Neural cell (in vitro differentiated cells): ENCODE data around the gene SMIM13. TPM values are rescaled to one million over a fixed set of nuclear protein-coding genes. Genes with fewer than 3 reads are reported as not detected.

Experiments
- H2AFZ ChIP-seq: fragments of 200-600, 300-800 bp; sonication (generic), shearing (Covaris generic); 2 replicates; pipeline ENCODE4 v1.6.0; 2014; ENCODE audit warnings: low read depth, mild to moderate bottlenecking, antibody characterized with exemption, low read length, moderate library complexity
- H3F3A ChIP-seq: fragments of 200-600 bp; shearing (Covaris generic); 2 replicates; pipeline ENCODE4 v1.6.1; 2016; ENCODE audit warnings: mild to moderate bottlenecking, moderate library complexity, mixed read lengths, antibody characterized with exemption, low read length; ENCODE audit not compliant: insufficient read depth, poor library complexity, severe bottlenecking
- H3K27ac ChIP-seq: fragments of 200-600, 300-800 bp; sonication (generic), shearing (Covaris generic); 2 replicates; pipeline ENCODE4 v1.5.1; 2014; ENCODE audit warnings: mild to moderate bottlenecking, low read length, moderate library complexity
- H3K27me3 ChIP-seq: fragments of 300-800, 200-600 bp; sonication (generic), shearing (Covaris generic); 2 replicates; pipeline ENCODE4 v1.6.0; 2014; ENCODE audit warnings: mild to moderate bottlenecking, low read depth, low read length, moderate library complexity; ENCODE audit not compliant: insufficient read depth
- H3K36me3 ChIP-seq: fragments of 300-800, 200-600 bp; sonication (generic), shearing (Covaris generic); 2 replicates; pipeline ENCODE4 v1.5.1; 2014; ENCODE audit warnings: mild to moderate bottlenecking, antibody characterized with exemption, low read length, moderate library complexity; ENCODE audit not compliant: insufficient read depth
- H3K4me2 ChIP-seq: fragments of 300-800, 200-600 bp; sonication (generic), shearing (Covaris generic); 2 replicates; pipeline ENCODE4 v1.6.0; 2014; ENCODE audit warnings: mild to moderate bottlenecking, low read length
- H3K4me3 ChIP-seq: fragments of 300-800, 200-600 bp; sonication (generic), shearing (Covaris generic); 2 replicates; pipeline ENCODE4 v1.5.1; 2014; ENCODE audit warnings: mild to moderate bottlenecking, low read length, moderate library complexity
- H3K79me2 ChIP-seq: fragments of 200-600 bp; shearing (Covaris generic); replicated peaks from 2 replicates; pipeline ENCODE4 v1.6.0; 2014; ENCODE audit warnings: mild to moderate bottlenecking, low read length, moderate library complexity; ENCODE audit not compliant: insufficient read depth
- H3K9ac ChIP-seq: fragments of 300-800, 200-600 bp; sonication (generic), shearing (Covaris generic); 2 replicates; pipeline ENCODE4 v1.6.1; 2016; ENCODE audit warnings: mild to moderate bottlenecking, low read length, mixed read lengths
- H3K9me2 ChIP-seq: fragments of 200-600 bp; shearing (Covaris generic); 2 replicates; pipeline ENCODE4 v1.6.1; 2016; ENCODE audit warnings: mild to moderate bottlenecking, low read length, mixed read lengths; ENCODE audit not compliant: insufficient read depth
- H3K9me3 ChIP-seq: fragments of 200-600, 300-800 bp; sonication (generic), shearing (Covaris generic); 2 replicates; pipeline ENCODE4 v1.6.1; 2016; ENCODE audit warnings: mild to moderate bottlenecking, mixed run types, low read length, moderate library complexity, mixed read lengths
- H4K20me1 ChIP-seq: fragments of 200-600 bp; shearing (Covaris generic); 2 replicates; pipeline ENCODE4 v1.6.1; 2016; ENCODE audit warnings: mild to moderate bottlenecking, mixed run types; ENCODE audit not compliant: insufficient read depth
- EP300 ChIP-seq: fragments of 450-650 bp; conservative IDR thresholded peaks from 2 replicates; pipeline ENCODE4 v1.6.1; 2014; ENCODE audit warnings: antibody characterized with exemption, mild to moderate bottlenecking, moderate library complexity; ENCODE audit not compliant: poor library complexity, severe bottlenecking
- EZH2 ChIP-seq: fragments of 200-600, 300-800 bp; shearing (Covaris generic), sonication (generic); IDR thresholded peaks from 2 replicates; pipeline ENCODE4 v1.6.1; 2014; ENCODE audit warnings: antibody characterized with exemption, low read length, borderline replicate concordance, mild to moderate bottlenecking; ENCODE audit not compliant: insufficient read depth, poor library complexity, severe bottlenecking
- MXI1 ChIP-seq: fragments of 450-650 bp; conservative IDR thresholded peaks from 2 replicates; pipeline ENCODE4 v1.6.1; 2014; ENCODE audit warnings: antibody characterized with exemption, mild to moderate bottlenecking; ENCODE audit not compliant: poor library complexity, severe bottlenecking
- POLR2AphosphoS5 ChIP-seq: IDR thresholded peaks from 2 replicates; pipeline ENCODE4 v1.6.1; 2012
- RAD21 ChIP-seq: fragments of 450-650 bp; conservative IDR thresholded peaks from 2 replicates; pipeline ENCODE4 v1.6.1; 2014; ENCODE audit warnings: antibody characterized with exemption, mild to moderate bottlenecking, moderate library complexity
- SMC3 ChIP-seq: fragments of 450-650 bp; conservative IDR thresholded peaks from 2 replicates; pipeline ENCODE4 v1.6.1; 2014; ENCODE audit warnings: antibody characterized with exemption, mild to moderate bottlenecking, moderate library complexity; ENCODE audit not compliant: poor library complexity
- TAF1 ChIP-seq: IDR thresholded peaks from 2 replicates; pipeline ENCODE4 v1.6.1; 2012; ENCODE audit warnings: low read depth
- polyA plus RNA-seq: library from polyadenylated mRNA; depleted of rRNA; stranded (reverse); fragments of >200 nt; gene quantifications from 2 replicates; pipeline ENCODE4 v1.2.3, GENCODE V29; 2014
- TF ChIP-seq, protein P1 (sequence below): IDR thresholded peaks from 2 replicates; pipeline ENCODE4 v1.6.1; 2012; ENCODE audit warnings: borderline replicate concordance
- TF ChIP-seq, protein P2 (sequence below): fragments of 450-650 bp; IDR thresholded peaks from 2 replicates; pipeline ENCODE4 v1.5.1; 2014; ENCODE audit warnings: antibody characterized with exemption, mild to moderate bottlenecking, moderate library complexity; ENCODE audit not compliant: poor library complexity, severe bottlenecking

SMIM13 gene
- polyA plus RNA-seq, 1 donor from 2014 or later, result 51.0 TPM

DNA sequence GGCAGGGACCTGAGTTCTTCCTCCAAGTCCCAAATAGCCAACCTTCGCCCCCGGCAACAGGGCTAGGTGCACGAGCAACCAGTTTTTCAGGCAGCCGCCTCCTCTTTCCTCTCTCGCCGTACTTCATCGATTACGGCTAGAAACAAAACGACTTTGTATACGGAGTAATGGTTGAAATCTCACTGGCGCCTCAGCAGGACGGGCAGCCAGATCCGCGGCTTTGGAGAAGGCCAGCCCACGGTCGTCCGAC is 333 bp upstream of the SMIM13 start:
- TF ChIP-seq POLR2AphosphoS5 (no peak), MXI1 (peak; percentile 13)
- no peaks in the 10 kb centered on the region for H3K9me2 ChIP-seq
- no peaks in the 10 kb centered on the region for H3K9me3 ChIP-seq
- peak overlapping the region; percentile 93 for H3K9ac ChIP-seq
- no peaks in the 10 kb centered on the region for H3K36me3 ChIP-seq
- no peaks in the 10 kb centered on the region for H4K20me1 ChIP-seq
- H3K4me2 ChIP-seq, result peak overlapping the region; percentile 40
- peak overlapping the region; percentile 79 for H3K27ac ChIP-seq
- H3K79me2 ChIP-seq, result peaks cover 24% of the 10 kb centered on the region
- H3F3A ChIP-seq, result peaks cover 9% of the 10 kb centered on the region
- H2AFZ ChIP-seq, result peak overlapping the region; percentile 92
- H3K4me3 ChIP-seq, result peak overlapping the region; percentile 97
- H3K27me3 ChIP-seq, result no peaks in the 10 kb centered on the region

DNA sequence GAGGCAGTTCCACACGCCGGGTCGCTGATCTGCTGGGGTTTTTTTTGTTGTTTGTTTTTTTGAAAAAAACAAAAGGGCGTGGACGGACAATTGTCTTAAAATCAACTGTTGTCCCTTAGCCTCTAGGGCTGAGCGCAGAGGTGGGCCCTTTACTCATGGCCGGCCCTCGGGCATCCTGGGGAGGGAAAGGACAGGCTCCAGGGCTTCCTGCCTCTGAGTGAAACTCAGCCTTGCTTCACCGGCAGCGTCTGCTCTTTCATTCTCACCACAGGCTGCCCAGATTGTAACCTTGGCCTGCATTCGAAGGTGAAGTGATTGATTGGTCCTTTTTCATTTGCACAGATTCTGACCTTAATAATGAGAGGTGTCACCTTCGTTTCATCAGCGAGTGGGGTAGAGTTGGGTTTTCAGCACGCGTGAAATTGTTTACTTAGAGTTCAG is 797 bp downstream of the SMIM13 start:
- Histone ChIP-seq H3K27me3 (no peaks in the 10 kb centered on the region), H3K9me2 (no peaks in the 10 kb centered on the region), H3K79me2 (peaks cover 24% of the 10 kb centered on the region), H3K4me2 (peak overlapping the region; percentile 96), H3K9me3 (no peaks in the 10 kb centered on the region), H3F3A (peaks cover 9% of the 10 kb centered on the region), H4K20me1 (no peaks in the 10 kb centered on the region), H2AFZ (peak overlapping the region; percentile 46), H3K4me3 (peak overlapping the region; percentile 97), H3K9ac (peak overlapping the region; percentile 93), H3K36me3 (no peaks in the 10 kb centered on the region), H3K27ac (peak overlapping the region; percentile 48)
- TF ChIP-seq, protein P1, sequence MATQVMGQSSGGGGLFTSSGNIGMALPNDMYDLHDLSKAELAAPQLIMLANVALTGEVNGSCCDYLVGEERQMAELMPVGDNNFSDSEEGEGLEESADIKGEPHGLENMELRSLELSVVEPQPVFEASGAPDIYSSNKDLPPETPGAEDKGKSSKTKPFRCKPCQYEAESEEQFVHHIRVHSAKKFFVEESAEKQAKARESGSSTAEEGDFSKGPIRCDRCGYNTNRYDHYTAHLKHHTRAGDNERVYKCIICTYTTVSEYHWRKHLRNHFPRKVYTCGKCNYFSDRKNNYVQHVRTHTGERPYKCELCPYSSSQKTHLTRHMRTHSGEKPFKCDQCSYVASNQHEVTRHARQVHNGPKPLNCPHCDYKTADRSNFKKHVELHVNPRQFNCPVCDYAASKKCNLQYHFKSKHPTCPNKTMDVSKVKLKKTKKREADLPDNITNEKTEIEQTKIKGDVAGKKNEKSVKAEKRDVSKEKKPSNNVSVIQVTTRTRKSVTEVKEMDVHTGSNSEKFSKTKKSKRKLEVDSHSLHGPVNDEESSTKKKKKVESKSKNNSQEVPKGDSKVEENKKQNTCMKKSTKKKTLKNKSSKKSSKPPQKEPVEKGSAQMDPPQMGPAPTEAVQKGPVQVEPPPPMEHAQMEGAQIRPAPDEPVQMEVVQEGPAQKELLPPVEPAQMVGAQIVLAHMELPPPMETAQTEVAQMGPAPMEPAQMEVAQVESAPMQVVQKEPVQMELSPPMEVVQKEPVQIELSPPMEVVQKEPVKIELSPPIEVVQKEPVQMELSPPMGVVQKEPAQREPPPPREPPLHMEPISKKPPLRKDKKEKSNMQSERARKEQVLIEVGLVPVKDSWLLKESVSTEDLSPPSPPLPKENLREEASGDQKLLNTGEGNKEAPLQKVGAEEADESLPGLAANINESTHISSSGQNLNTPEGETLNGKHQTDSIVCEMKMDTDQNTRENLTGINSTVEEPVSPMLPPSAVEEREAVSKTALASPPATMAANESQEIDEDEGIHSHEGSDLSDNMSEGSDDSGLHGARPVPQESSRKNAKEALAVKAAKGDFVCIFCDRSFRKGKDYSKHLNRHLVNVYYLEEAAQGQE, result no peak
- TF ChIP-seq RAD21 (no peak), MXI1 (no peak), POLR2AphosphoS5 (no peak), EZH2 (no peak), EP300 (no peak), SMC3 (no peak), TAF1 (no peak)
- TF ChIP-seq, protein P2, sequence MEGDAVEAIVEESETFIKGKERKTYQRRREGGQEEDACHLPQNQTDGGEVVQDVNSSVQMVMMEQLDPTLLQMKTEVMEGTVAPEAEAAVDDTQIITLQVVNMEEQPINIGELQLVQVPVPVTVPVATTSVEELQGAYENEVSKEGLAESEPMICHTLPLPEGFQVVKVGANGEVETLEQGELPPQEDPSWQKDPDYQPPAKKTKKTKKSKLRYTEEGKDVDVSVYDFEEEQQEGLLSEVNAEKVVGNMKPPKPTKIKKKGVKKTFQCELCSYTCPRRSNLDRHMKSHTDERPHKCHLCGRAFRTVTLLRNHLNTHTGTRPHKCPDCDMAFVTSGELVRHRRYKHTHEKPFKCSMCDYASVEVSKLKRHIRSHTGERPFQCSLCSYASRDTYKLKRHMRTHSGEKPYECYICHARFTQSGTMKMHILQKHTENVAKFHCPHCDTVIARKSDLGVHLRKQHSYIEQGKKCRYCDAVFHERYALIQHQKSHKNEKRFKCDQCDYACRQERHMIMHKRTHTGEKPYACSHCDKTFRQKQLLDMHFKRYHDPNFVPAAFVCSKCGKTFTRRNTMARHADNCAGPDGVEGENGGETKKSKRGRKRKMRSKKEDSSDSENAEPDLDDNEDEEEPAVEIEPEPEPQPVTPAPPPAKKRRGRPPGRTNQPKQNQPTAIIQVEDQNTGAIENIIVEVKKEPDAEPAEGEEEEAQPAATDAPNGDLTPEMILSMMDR, result no peak

DNA sequence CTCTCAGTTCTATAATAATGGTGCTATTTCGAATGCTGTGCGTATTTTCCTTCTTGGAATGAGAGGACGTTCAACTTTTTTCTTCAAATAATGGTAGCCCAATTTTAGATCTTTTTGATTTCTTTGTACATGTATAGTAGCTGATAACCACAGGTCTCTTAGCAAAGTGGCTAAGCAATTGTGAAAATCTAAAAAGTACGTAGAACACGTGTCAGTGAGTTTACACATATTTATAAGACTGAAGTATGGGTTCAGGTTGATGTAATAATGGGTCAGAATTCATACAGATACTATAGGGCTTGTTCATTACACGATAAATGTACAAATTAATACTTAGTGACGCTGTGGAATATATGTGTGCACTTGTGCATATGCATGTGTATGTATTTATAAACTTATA is 1.3 kb downstream of the SMIM13 start:
- peak overlapping the region; percentile 93 for H3K9ac ChIP-seq
- H3K4me3 ChIP-seq, result peak overlapping the region; percentile 97
- no peak overlapping the region for H3K27ac ChIP-seq
- no peak overlapping the region for H2AFZ ChIP-seq
- H3K4me2 ChIP-seq, result peak overlapping the region; percentile 96
- H3K36me3 ChIP-seq, result no peaks in the 10 kb centered on the region
- no peaks in the 10 kb centered on the region for H3K27me3 ChIP-seq
- H3F3A ChIP-seq, result peaks cover 9% of the 10 kb centered on the region
- peaks cover 24% of the 10 kb centered on the region for H3K79me2 ChIP-seq
- TF ChIP-seq POLR2AphosphoS5 (no peak), RAD21 (no peak), SMC3 (no peak)
- TF ChIP-seq, protein P1, result no peak
- no peaks in the 10 kb centered on the region for H3K9me2 ChIP-seq
- no peaks in the 10 kb centered on the region for H4K20me1 ChIP-seq
- H3K9me3 ChIP-seq, result no peaks in the 10 kb centered on the region
